ENCODE data around the gene CARS2. TPM values are rescaled to one million over a fixed set of nuclear protein-coding genes. Genes with fewer than 3 reads are reported as not detected.

The CARS2 gene
- total and polyA plus RNA-seq, 2 of the 8 experiments (the other 6 are each of a cell fraction or from before 2014, with no cell fraction given), result 47.7 to 55.9 TPM

DNA sequence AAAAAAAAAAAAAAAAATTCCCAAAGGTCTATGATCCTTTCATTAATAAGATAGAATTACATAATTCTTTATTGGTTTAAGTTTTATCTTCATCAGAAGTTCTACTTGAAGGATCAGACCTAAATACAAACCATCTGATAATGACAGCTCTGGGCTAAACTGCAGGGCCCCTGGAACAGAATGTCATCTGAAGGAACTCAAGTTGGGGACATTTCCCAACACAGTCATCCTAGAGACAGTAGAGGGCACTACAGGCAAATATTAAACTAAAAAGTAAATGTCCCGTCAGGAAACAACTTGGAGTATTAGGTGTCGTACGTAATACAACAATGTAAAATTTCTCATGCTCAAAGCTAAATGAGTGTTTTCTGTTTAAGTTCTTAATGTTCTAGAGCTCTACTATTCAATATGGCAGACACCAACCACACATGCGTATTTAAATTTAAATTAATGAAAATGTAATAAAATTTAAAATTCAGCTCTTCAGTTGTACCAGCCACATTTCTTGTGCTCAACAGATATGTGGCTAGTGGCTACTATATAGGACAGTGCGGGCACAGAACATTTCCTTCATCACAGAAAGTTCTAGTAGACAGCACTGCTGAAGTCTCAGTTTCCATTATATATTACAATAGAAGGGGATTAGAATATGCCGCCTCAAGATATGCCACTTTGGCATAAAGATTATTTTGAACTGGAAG lies 112.3 kb downstream of the CARS2 start:
- WGBS, 2 experiments (ENCODE audit: extremely low coverage in 1 of 2, insufficient coverage in 1 of 2, insufficient read length in 1 of 2, insufficient replicate concordance in 2 of 2, low coverage in 1 of 2, low lambda C conversion rate in 2 of 2, missing lambda C conversion rate in 1 of 2), result 81% methylated on average over 6 of the region's 6 CpGs; no CpG with 5 or more reads in 1 of the 2 experiments
- Histone ChIP-seq H3K4ac (replicated peaks; ENCODE audit: insufficient read length, low read depth, low read length) (no peak overlapping the region), H2BK20ac (ENCODE audit: low read length) (no peak overlapping the region), H3K9me3 (ENCODE audit: insufficient read depth in 2 of 2, low read depth in 1 of 2, low read length in 1 of 2) (no peaks in the 10 kb centered on the region), H2BK15ac (ENCODE audit: low read length) (no peak overlapping the region), H3K4me3 (ENCODE audit: extremely low read depth in 1 of 4, insufficient read depth in 2 of 4, low read depth in 3 of 4, low read length in 4 of 4) (no peak overlapping the region), H3K9ac (replicated peaks in 1 of 4; ENCODE audit: extremely low read depth in 1 of 4, low read depth in 3 of 4, low read length in 3 of 4) (no peak overlapping the region), H3K56ac (replicated peaks; ENCODE audit: insufficient read length, low read depth, low read length) (no peak overlapping the region), H3K36me3 (ENCODE audit: control insufficient read depth in 2 of 4, insufficient read depth in 4 of 4, low read length in 3 of 4) (no peaks in the 10 kb centered on the region), H4K91ac (replicated peaks; ENCODE audit: insufficient read length, low read length) (no peak overlapping the region), H3K79me1 (ENCODE audit: low read depth, low read length) (no peaks in the 10 kb centered on the region), H2BK12ac (ENCODE audit: low read depth, low read length) (no peak overlapping the region), H2AK5ac (ENCODE audit: low read depth, low read length) (no peak overlapping the region), H3K18ac (ENCODE audit: extremely low read depth, low read length) (no peak overlapping the region), H2AFZ (ENCODE audit: low read length) (no peak overlapping the region), H3K23me2 (ENCODE audit: low read depth, low read length) (no peaks in the 10 kb centered on the region), H3K4me2 (ENCODE audit: insufficient read depth in 1 of 2, low read depth in 2 of 2, low read length in 2 of 2) (no peak overlapping the region), H3K79me2 (ENCODE audit: control insufficient read depth in 1 of 2, insufficient read depth in 2 of 2, low read length in 2 of 2) (no peaks in the 10 kb centered on the region), H3K14ac (ENCODE audit: insufficient read length) (no peak overlapping the region), H2BK120ac (replicated peaks; ENCODE audit: low read depth, low read length) (no peak overlapping the region), H4K20me1 (replicated peaks in 1 of 2; ENCODE audit: control insufficient read depth in 1 of 2, insufficient read depth in 2 of 2, low read length in 2 of 2) (no peaks in the 10 kb centered on the region), H4K5ac (ENCODE audit: insufficient read length, low read depth, low read length) (no peak overlapping the region), H3K23ac (ENCODE audit: insufficient read length) (no peak overlapping the region), H4K8ac (ENCODE audit: extremely low read depth, insufficient read depth, low read length) (no peak overlapping the region), H3K4me1 (replicated peaks in 1 of 4; ENCODE audit: control insufficient read depth in 3 of 4, insufficient read depth in 4 of 4, low read length in 3 of 4) (peaks cover 0 to 3% (median 2%) of the 10 kb centered on the region in 4 experiments; a peak in 4 of 7 replicates), H3K27ac (ENCODE audit: low read depth, low read length) (no peak overlapping the region), H3K27me3 (replicated peaks in 1 of 4; ENCODE audit: control insufficient read depth in 3 of 4, extremely low read depth in 1 of 4, insufficient read depth in 3 of 4, low read length in 3 of 4) (no peaks in the 10 kb centered on the region), H2BK5ac (ENCODE audit: low read depth, low read length) (no peak overlapping the region)
- POLR2A ChIA-PET (ENCODE audit: partially characterized antibody), result interaction anchor here (0.7 kb wide), 1 partner anchor 122 kb away, joined by 3 read pairs; no protein-coding TSS in a partner anchor
- DNase-seq (ENCODE audit: low read depth in 1 of 2, low spot score in 2 of 2), result no peak
- FAIRE-seq, result peak; percentile 81
- CTCF ChIA-PET (ENCODE audit: partially characterized antibody), result interaction anchor here (0.7 to 3.2 kb wide), 45 partner anchors 8 to 1770 kb away, joined by 3 to 16 read pairs (median 3); no protein-coding TSS in a partner anchor
- TF ChIP-seq NANOG (IDR thresholded peaks at IDR 0.05; ENCODE audit: insufficient read depth, low read depth, low read length, poor library complexity, severe bottlenecking) (no peak), CHD2 (IDR thresholded peaks at IDR 0.05; ENCODE audit: low read length) (no peak), MAFK (IDR thresholded peaks at IDR 0.05; ENCODE audit: low read depth, low read length) (no peak), RAD21 (IDR thresholded peaks at IDR 0.05 in 1 of 2, conservative IDR thresholded peaks at IDR 0.05 in 1 of 2; ENCODE audit: low read depth in 2 of 2, low read length in 2 of 2) (peak; percentile 63 to 79), SRF (IDR thresholded peaks at IDR 0.05; ENCODE audit: low read depth, low read length) (no peak), HDAC2 (IDR thresholded peaks at IDR 0.05; ENCODE audit: borderline replicate concordance in 1 of 2, low read depth in 2 of 2, low read length in 2 of 2) (no peak), CEBPB (IDR thresholded peaks at IDR 0.05; ENCODE audit: low read depth, low read length) (no peak), SIN3A (conservative IDR thresholded peaks at IDR 0.05 in 1 of 2, IDR thresholded peaks at IDR 0.05 in 1 of 2; ENCODE audit: low read depth in 1 of 2, low read length in 2 of 2) (0 out of 4 replicates have a peak, but pooled peaks of 1 of the 2 experiments have one; percentile 36)

All from H1 (cell line).